Skeletal muscle tissue (tissue), 4 donors: ENCODE data around the gene TMEM255A. TPM values are rescaled to one million over a fixed set of nuclear protein-coding genes. Genes with fewer than 3 reads are reported as not detected.
A peak's percentile ranks its signal among the peaks of the same experiment; 100 is the strongest.
"Not testable (repeated sequence)": the region's sequence is repeated elsewhere in the genome, so short reads cannot be mapped to it uniquely, and the experiment has no call there.

Experiments
- H3K27ac ChIP-seq: one replicate; pipeline ENCODE4 v1.7.0; 2013; ENCODE audit warnings: mild to moderate bottlenecking, low read depth, low read length, inconsistent platforms
- H3K27me3 ChIP-seq, 3 donors: one replicate each; pipeline ENCODE4 v1.7.0; 2013; ENCODE audit warnings: low read length in 3 of 3; ENCODE audit not compliant: control insufficient read depth in 3 of 3, insufficient read depth in 3 of 3
- H3K36me3 ChIP-seq, 3 donors: one replicate each; pipeline ENCODE4 v1.7.0; 2013; ENCODE audit warnings: low read length in 3 of 3; ENCODE audit not compliant: control insufficient read depth in 3 of 3, insufficient read depth in 3 of 3
- H3K4me1 ChIP-seq, 3 donors: one replicate each; pipeline ENCODE4 v1.7.0; 2013; ENCODE audit warnings: low read length in 3 of 3, mild to moderate bottlenecking in 3 of 3; ENCODE audit not compliant: control insufficient read depth in 3 of 3, insufficient read depth in 3 of 3
- H3K4me3 ChIP-seq, 3 donors: one replicate each; pipeline ENCODE4 v1.7.0; 2013; ENCODE audit warnings: low read length in 3 of 3
- H3K9ac ChIP-seq, 3 donors: one replicate each; pipeline ENCODE4 v1.7.0; 2013; ENCODE audit warnings: low read length in 3 of 3, mild to moderate bottlenecking in 3 of 3, moderate library complexity in 2 of 3, low read depth in 1 of 3
- H3K9me3 ChIP-seq, 3 donors: one replicate each; pipeline ENCODE4 v1.7.0; 2013; ENCODE audit warnings: low read length in 3 of 3; ENCODE audit not compliant: control insufficient read depth in 3 of 3
- total RNA-seq: library from RNA; depleted of rRNA; stranded (reverse); fragments of >200 nt; gene quantifications from one replicate; pipeline ENCODE4 v1.2.3, GENCODE V29; 2014
- donor health status: Osteomylitis.

Gene TMEM255A
- 3.1 TPM for total RNA-seq

- H3K4me1 ChIP-seq, result peaks cover 7 to 17% (median 11%) of the 10 kb centered on the region in 3 donors
- peak within 1 kb of the TSS in 1 of 3 donors; percentile 33 for H3K9ac ChIP-seq
- peaks cover 4 to 11% (median 6%) of the 10 kb centered on the region in 3 donors for H3K27me3 ChIP-seq
- H3K9me3 ChIP-seq, result no peaks in the 10 kb centered on the region
- H3K36me3 ChIP-seq, result no peaks in the 10 kb centered on the region
- peak within 1 kb of the TSS; percentile 61 to 72 (median 64) for H3K4me3 ChIP-seq
- no peak within 1 kb of the TSS for H3K27ac ChIP-seq
Measured at GRCh38 chrX:120310861-120311726, at the start of gene TMEM255A. TMEM255A (minus strand) TSS chrX:120311461; CDS start chrX:120311309, 152 bp downstream.

- Histone ChIP-seq H3K4me1 (peaks cover 0 to 14% (median 9%) of the 10 kb centered on the region in 3 donors), H3K27ac (no peak overlapping the region), H3K4me3 (no peak overlapping the region), H3K27me3 (no peaks in the 10 kb centered on the region), H3K36me3 (no peaks in the 10 kb centered on the region), H3K9me3 (no peaks in the 10 kb centered on the region), H3K9ac (no peak overlapping the region)
Measured at GRCh38 chrX:120358737-120359456, 47.6 kb upstream of the TMEM255A start.

- Histone ChIP-seq H3K9me3 (no peaks in the 10 kb centered on the region), H3K36me3 (no peaks in the 10 kb centered on the region), H3K4me1 (peaks cover 0 to 14% (median 9%) of the 10 kb centered on the region in 3 donors), H3K9ac (no peak overlapping the region), H3K27ac (no peak overlapping the region), H3K4me3 (no peak overlapping the region), H3K27me3 (no peaks in the 10 kb centered on the region)
Measured at GRCh38 chrX:120357186-120357585, 45.9 kb upstream of the TMEM255A start.

- Histone ChIP-seq H3K36me3 (no peaks in the 10 kb centered on the region), H3K27me3 (no peaks in the 10 kb centered on the region)
Measured at GRCh38 chrX:120356084-120356483, 44.8 kb upstream of the TMEM255A start.

GRCh38 chrX:120350450-120351138 lies 39.3 kb upstream of the TMEM255A start:
- Histone ChIP-seq H3K27ac (peak overlapping the region; percentile 64), H3K27me3 (no peaks in the 10 kb centered on the region), H3K9ac (no peak overlapping the region), H3K4me1 (no peaks in the 10 kb centered on the region), H3K9me3 (no peaks in the 10 kb centered on the region), H3K36me3 (no peaks in the 10 kb centered on the region), H3K4me3 (no peak overlapping the region)

More at GRCh38 chrX:120356084-120356483, 44.8 kb upstream of the TMEM255A start:
- H3K9ac ChIP-seq, result no peak overlapping the region
- no peaks in the 10 kb centered on the region for H3K9me3 ChIP-seq
- H3K4me3 ChIP-seq, result no peak overlapping the region
- no peak overlapping the region for H3K27ac ChIP-seq
- peaks cover 0 to 12% (median 9%) of the 10 kb centered on the region in 3 donors for H3K4me1 ChIP-seq

- H3K9me3 ChIP-seq, H3K4me3 ChIP-seq, H3K27ac ChIP-seq, H3K9ac ChIP-seq, H3K4me1 ChIP-seq, H3K27me3 ChIP-seq, H3K36me3 ChIP-seq: not testable (repeated sequence)
Measured at GRCh38 chrX:120344566-120344965, 33.3 kb upstream of the TMEM255A start.

GRCh38 chrX:120336899-120337298 lies 25.6 kb upstream of the TMEM255A start:
- Histone ChIP-seq H3K4me1 (no peaks in the 10 kb centered on the region), H3K27ac (no peak overlapping the region), H3K9ac (no peak overlapping the region), H3K36me3 (no peaks in the 10 kb centered on the region), H3K27me3 (no peaks in the 10 kb centered on the region), H3K4me3 (no peak overlapping the region), H3K9me3 (peaks cover 0 to 3% (median 0%) of the 10 kb centered on the region in 3 donors)

- Histone ChIP-seq H3K9me3 (peaks cover 0 to 3% (median 0%) of the 10 kb centered on the region in 3 donors), H3K36me3 (no peaks in the 10 kb centered on the region), H3K4me3 (no peak overlapping the region), H3K27me3 (no peaks in the 10 kb centered on the region), H3K27ac (no peak overlapping the region), H3K4me1 (no peaks in the 10 kb centered on the region), H3K9ac (no peak overlapping the region)
Measured at GRCh38 chrX:120335289-120335688, 24.0 kb upstream of the TMEM255A start.

GRCh38 chrX:120334603-120335002 lies 23.3 kb upstream of the TMEM255A start:
- Histone ChIP-seq H3K4me1 (no peaks in the 10 kb centered on the region), H3K9ac (no peak overlapping the region), H3K27ac (no peak overlapping the region), H3K36me3 (no peaks in the 10 kb centered on the region), H3K9me3 (peaks cover 0 to 3% (median 0%) of the 10 kb centered on the region in 3 donors), H3K27me3 (no peaks in the 10 kb centered on the region), H3K4me3 (no peak overlapping the region)
